RKO (cell line): Measurements from ENCODE around the gene SYN1.

ENCODE experiments used
- DNase-seq: peaks from one replicate; pipeline ENCODE4 v3.0.0-alpha.2; 2016; ENCODE audit warnings: low spot score

SYN1 gene

DNA sequence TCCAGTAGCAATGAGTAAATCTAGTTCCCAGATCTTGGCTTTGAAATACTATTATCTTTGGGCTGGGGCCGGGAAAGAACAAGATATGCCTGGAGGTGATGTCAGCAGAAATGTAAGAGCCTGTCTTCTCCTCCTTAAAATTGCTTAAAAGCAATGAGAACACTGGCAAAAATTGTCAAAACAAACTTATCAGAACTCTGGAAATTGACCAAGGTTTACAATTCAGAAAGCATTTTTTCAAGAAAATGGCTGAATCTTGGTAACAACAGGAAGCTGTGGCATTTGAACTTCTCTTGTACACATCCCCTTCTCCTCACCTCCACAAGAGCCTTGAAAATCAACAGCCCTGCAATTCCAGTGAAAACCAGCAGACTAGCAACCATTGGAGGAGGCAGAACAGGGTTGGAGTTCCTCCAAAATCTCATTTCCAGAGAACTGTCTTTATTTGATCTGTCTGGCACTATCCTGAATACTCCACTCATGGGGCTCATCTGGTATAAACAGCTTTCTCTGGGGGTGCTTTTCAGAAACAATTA lies 23.9 kb downstream of the SYN1 start:
- DNase-seq, result no peak

GRCh38 chrX:47593522-47593921 lies 26.1 kb downstream of the SYN1 start:
- DNase-seq, result no peak

- no peak for DNase-seq
Measured at GRCh38 chrX:47590984-47591383, 28.7 kb downstream of the SYN1 start.

- DNase-seq, result no peak
Measured at GRCh38 chrX:47587906-47588735, 31.5 kb downstream of the SYN1 start.

DNA sequence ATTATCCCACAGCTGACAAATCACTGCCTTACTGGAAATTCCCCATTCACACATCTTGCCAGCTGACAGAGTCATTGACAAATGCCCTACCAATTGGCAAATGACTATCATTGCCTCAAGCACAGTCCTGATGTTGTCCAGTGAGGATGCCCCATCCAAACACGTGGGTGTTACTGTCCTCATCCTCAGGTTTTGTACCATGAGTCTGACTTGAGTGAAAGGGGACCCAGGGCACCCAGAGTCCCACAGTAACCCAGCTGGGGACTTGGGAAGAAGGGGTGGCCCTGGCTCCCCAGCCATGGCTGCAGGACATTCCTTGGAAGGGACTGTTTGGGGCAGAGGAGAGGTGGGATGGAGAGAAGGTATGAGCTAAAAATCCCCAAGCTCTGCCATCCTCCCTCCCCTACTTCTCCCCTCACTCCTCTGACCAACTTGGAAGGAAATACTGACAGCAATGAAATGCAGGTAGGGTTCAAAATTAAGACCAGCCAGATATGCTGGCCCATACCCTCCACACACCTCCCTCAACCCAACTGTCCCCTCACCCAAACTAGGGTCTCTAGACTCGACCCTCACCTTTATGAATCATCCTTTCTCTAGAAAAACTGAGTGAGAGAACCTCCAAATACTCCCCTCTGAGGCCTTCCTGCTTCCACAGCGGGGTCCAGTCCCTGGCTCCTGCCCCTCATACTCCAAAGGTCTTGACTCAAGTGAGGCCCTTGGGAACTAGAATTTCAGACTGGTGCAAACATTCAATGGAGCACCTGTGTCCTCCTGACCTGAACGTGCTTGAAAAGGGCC lies 32.4 kb downstream of the SYN1 start:
- DNase-seq, result no peak

- no peak for DNase-seq
Measured at GRCh38 chrX:47586043-47586787, 33.4 kb downstream of the SYN1 start.

- DNase-seq, result no peak
Measured at GRCh38 chrX:47585273-47585672, 34.4 kb downstream of the SYN1 start.

DNA sequence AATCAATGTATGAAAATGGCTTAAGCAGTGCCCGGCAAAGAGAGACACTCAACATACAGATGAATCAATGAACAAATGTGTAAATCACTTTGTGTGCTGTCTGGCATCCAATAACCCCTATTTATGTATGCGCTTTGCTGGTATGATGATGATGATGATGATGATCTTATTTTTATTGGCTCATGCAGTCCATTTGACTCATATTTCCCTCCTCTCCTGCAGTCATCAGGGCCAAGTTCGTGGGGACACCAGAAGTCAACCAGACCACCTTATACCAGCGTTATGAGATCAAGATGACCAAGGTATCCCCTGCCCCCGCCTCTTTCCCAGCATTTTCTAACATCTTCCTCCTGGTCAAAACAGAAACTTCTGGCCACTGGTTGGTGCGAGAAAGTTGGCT lies 34.9 kb downstream of the SYN1 start:
- peak; percentile 43 for DNase-seq

DNA sequence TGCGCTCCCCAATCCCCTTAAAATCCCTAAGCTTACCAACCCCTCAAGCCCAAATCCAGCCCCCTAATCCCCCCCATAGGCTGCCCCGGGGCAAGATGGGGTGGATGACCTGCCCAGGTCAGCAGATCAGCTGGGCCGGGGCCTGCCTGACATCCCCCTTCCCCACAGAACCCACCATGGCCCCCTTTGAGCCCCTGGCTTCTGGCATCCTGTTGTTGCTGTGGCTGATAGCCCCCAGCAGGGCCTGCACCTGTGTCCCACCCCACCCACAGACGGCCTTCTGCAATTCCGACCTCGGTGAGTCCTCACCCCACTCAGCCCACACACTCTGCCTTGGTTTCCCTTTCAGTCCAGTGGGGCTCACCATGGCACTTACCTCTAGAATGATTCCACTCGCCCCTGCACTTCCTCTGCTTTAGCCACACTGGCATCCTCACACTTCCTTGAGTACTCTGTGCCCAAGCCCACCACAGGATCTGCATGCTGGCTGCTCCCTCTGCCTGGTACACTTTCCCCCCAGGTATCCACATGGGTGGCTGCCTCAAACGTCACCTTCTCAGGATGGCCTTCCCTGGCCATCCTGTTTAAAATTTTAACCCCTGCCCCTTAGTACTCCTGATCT lies 36.3 kb downstream of the SYN1 start:
- DNase-seq, result no peak

DNA sequence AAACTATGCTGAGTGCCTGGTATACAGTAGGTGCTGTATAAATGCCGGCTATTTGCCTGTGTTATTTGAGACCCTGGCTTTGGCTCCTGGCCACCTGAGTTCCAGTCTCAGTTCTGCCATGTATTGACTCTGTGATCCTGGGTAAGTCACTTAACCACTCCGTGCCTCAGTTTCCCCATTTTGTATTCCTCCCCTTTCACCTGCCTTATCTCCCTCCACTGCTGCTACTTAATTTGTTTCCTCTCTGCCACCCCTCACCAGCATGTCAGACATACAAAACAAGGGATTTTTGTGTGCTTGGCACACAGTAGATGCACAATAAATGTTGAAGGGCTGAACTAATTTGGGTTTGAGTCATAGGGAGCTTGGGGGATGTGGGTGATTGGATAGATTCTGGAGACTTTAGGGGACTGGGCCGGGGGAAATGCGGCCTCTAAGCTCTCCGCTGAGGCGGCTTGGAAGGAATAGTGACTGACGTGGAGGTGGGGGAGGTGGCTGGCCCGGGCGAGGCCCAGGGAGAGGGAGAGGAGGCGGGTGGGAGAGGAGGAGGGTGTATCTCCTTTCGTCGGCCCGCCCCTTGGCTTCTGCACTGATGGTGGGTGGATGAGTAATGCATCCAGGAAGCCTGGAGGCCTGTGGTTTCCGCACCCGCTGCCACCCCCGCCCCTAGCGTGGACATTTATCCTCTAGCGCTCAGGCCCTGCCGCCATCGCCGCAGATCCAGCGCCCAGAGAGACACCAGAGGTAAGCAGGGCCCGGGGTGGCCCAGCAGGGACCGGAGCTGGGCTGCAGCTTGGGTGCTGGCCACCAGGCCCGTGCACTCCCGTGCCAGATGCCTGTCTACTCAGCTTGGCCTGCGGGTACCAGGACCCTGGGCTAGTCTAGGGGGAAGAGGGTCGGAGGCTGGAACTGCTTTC lies 37.7 kb downstream of the SYN1 start, which contains the start of gene TIMP1:
Gene TIMP1, plus strand, starts transcription at position 706 of the 917 bp plus-strand sequence. CDS start 980 bp downstream, outside the sequence.
- peak; percentile 97 for DNase-seq

DNA sequence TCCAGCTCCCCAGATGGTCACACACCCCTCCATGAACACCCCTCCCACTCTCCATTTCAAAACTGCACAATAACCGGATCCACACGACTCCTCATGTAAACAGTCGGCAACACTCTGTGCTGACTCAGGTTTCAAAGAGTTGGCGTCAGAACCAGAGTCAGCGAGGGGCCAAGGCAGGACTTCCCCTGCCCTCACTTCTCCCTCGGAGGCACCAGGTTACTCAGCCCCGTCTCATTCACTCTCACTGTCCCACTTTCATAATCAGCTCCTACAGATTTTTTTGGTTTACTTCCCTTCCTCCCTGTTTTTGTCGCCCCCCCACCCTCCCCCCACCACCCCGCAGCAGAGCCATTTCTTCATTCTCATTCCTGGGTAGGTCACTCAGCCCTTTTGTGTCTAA lies 40.1 kb downstream of the SYN1 start:
- DNase-seq, result peak; percentile 59

DNA sequence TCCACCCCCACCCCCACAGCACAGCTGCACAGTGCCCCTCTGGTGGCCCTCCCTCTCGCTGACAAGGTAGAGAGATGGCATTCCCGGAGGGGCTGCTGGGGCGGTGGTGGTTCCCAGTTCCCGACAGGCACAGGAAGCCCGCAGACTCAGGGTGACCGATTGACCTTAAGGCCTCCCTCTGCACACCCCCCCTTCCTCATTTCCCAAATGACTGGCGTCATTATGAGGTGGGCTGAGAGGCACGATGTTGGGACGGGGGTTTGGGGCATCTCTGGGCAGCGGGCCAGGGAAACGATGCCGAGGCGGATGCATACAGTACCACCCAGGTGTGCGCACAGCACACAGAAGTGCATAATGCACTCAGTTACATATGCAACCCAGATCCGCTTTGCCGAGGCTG lies 41.0 kb downstream of the SYN1 start:
- no peak for DNase-seq

DNA sequence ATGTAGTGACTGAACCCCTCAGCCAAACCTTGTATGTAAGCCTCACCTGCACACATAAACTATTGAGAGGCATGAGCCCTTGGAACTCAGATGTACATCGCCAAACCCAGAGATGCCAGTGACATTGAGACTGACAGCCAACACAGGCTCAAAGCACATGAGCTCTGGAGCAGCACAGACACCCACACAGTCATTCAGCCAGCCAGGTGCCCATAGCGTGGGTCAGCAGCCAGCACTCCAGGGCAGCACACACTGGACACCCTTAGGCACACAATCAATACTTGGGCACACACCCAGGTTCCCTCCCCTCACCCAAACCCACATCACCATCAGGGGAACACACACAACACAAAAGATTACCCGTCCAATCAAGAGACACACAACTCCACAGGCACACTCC lies 41.8 kb downstream of the SYN1 start:
- no peak for DNase-seq

DNA sequence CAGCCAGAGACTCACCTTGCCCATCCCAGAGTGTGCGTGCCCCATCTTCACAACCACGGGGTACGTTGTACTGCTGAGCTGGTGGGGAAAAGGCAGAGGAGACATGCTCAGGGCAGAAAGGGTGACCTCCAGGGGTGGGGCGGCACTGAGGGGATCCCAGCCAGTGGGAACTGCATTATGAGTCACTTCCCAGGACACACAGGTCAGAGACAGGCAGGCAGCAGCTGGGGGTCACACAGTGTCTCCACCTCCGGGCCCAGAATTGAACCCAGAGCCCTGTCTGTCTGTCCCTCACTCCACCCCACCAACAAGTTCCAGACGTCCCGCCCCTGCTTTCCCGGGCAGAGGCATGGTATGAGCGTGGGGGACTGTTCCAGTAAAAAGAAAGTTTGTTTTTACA lies 42.2 kb downstream of the SYN1 start:
- no peak for DNase-seq

GRCh38 chrX:47576021-47576898 lies 43.4 kb downstream of the SYN1 start:
- no peak for DNase-seq

- no peak for DNase-seq
Measured at GRCh38 chrX:47574547-47575301, 44.9 kb downstream of the SYN1 start.

- DNase-seq, result no peak
Measured at GRCh38 chrX:47574076-47574546, 45.5 kb downstream of the SYN1 start.

GRCh38 chrX:47573341-47574075 lies 46.1 kb downstream of the SYN1 start:
- DNase-seq, result no peak
